Endodermal cell (in vitro differentiated cells): ENCODE results near the gene TPBGL. TPM values are rescaled to one million over a fixed set of nuclear protein-coding genes. Genes with fewer than 3 reads are reported as not detected.

Source experiments
- DNase-seq: peaks from one replicate; pipeline ENCODE4 v3.0.0-alpha.2; 2017
- H3K27ac ChIP-seq: 2 replicates; pipeline ENCODE4 v1.5.1; 2013; ENCODE audit warnings: mild to moderate bottlenecking, low read depth, low read length, moderate library complexity
- H3K27me3 ChIP-seq: 2 replicates; pipeline ENCODE4 v1.6.1; 2013; ENCODE audit warnings: mild to moderate bottlenecking, low read length, moderate library complexity; ENCODE audit not compliant: insufficient read depth, control insufficient read depth, poor library complexity, severe bottlenecking
- H3K36me3 ChIP-seq: 2 replicates; pipeline ENCODE4 v1.7.0; 2013; ENCODE audit warnings: mild to moderate bottlenecking, low read length, moderate library complexity; ENCODE audit not compliant: control insufficient read depth, insufficient read depth
- H3K4me1 ChIP-seq: one replicate; pipeline ENCODE4 v1.7.0; 2013; ENCODE audit warnings: low read length; ENCODE audit not compliant: control insufficient read depth, insufficient read depth
- H3K4me3 ChIP-seq: 2 replicates; pipeline ENCODE4 v1.5.1; 2013; ENCODE audit warnings: mild to moderate bottlenecking, low read length, moderate library complexity
- H3K9ac ChIP-seq: 2 replicates; pipeline ENCODE4 v1.6.1; 2013; ENCODE audit warnings: mild to moderate bottlenecking, low read length, moderate library complexity; ENCODE audit not compliant: poor library complexity, severe bottlenecking; ENCODE audit errors: extremely low read depth
- H3K9me3 ChIP-seq: 2 replicates; pipeline ENCODE4 v1.6.1; 2013; ENCODE audit warnings: mild to moderate bottlenecking, low read length, moderate library complexity; ENCODE audit not compliant: control insufficient read depth
- H3K27ac Mint-ChIP-seq: 2 replicates; pipeline ENCODE4 v1.8.0; 2020; ENCODE audit warnings: mixed read lengths
- H3K27me3 Mint-ChIP-seq: 2 replicates; pipeline ENCODE4 v1.8.0; 2021; ENCODE audit warnings: mild to moderate bottlenecking, mixed read lengths; ENCODE audit not compliant: insufficient read depth
- H3K36me3 Mint-ChIP-seq: 2 replicates; pipeline ENCODE4 v1.8.0; 2020; ENCODE audit warnings: low read depth, mixed read lengths
- H3K4me1 Mint-ChIP-seq: 2 replicates; pipeline ENCODE4 v1.8.0; 2020; ENCODE audit warnings: mixed read lengths
- H3K4me3 Mint-ChIP-seq: 2 replicates; pipeline ENCODE4 v1.8.0; 2020; ENCODE audit warnings: mild to moderate bottlenecking, moderate library complexity, mixed read lengths
- H3K9me3 Mint-ChIP-seq: 2 replicates; pipeline ENCODE4 v1.8.0; 2020; ENCODE audit warnings: mild to moderate bottlenecking, mixed read lengths
- WGBS, 2 experiments: methylation state at CpG; one replicate each; pipeline versions ENCODE4 v1.1.5 to v1.1.7; 2013; ENCODE audit warnings: missing lambda C conversion rate in 2 of 2, mixed read lengths in 1 of 2; ENCODE audit not compliant: insufficient coverage in 1 of 2, insufficient read length in 1 of 2; 5-methylcytosine and 5-hydroxymethylcytosine counted together
- long read RNA-seq, 4 experiments: library from polyadenylated mRNA in 2 of 4; library from RNA in 1 of 4; library from capped mRNA in 1 of 4; stranded (forward) in 3 of 4; unstranded in 1 of 4; transcript quantifications; one replicate each; pipeline ENCODE4 v2.0.0, GENCODE V29; 2020 to 2021; ENCODE audit warnings: inconsistent platforms in 1 of 4
- polyA plus RNA-seq, 2 experiments: library from polyadenylated mRNA; stranded (reverse); fragments of 50-300 nt; gene quantifications; one replicate each; pipeline ENCODE4 v1.2.3, GENCODE V29; 2013
- total RNA-seq, 2 donors: library from RNA; stranded (reverse); fragmentation: NEBNext Ultra II Directional in 1 of 2; extraction: Animal tissue kit (Norgen Biotek cat#: 25700) in 1 of 2; gene quantifications; 2 replicates in 1 of 2; 3 replicates in 1 of 2; pipeline ENCODE4 v1.2.1, GENCODE V29; 2021
- TF ChIP-seq, protein P1 (sequence below): fragments of 200-600 bp; sonication (generic); conservative IDR thresholded peaks from 2 replicates; pipeline ENCODE4 v1.5.0; 2021; ENCODE audit warnings: antibody characterized with exemption, mild to moderate bottlenecking

Gene TPBGL
- under 1 TPM in 1 of 2 donors, not detected in 1; 0.13 TPM for total RNA-seq
- polyA plus RNA-seq (2013, experiment 1 of 2): 0.28 TPM
- polyA plus RNA-seq (2013, experiment 2 of 2): 0.21 TPM
- long read RNA-seq, experiment 1: 0 reads
- long read RNA-seq, experiment 2, partial matches to known transcripts: 0 of 1 reads
- long read RNA-seq, experiment 2, other reads (novel, unspliced or antisense): 0 of 1 reads
- long read RNA-seq, experiment 3: 0 reads
- long read RNA-seq, experiment 4: 0 reads

DNA sequence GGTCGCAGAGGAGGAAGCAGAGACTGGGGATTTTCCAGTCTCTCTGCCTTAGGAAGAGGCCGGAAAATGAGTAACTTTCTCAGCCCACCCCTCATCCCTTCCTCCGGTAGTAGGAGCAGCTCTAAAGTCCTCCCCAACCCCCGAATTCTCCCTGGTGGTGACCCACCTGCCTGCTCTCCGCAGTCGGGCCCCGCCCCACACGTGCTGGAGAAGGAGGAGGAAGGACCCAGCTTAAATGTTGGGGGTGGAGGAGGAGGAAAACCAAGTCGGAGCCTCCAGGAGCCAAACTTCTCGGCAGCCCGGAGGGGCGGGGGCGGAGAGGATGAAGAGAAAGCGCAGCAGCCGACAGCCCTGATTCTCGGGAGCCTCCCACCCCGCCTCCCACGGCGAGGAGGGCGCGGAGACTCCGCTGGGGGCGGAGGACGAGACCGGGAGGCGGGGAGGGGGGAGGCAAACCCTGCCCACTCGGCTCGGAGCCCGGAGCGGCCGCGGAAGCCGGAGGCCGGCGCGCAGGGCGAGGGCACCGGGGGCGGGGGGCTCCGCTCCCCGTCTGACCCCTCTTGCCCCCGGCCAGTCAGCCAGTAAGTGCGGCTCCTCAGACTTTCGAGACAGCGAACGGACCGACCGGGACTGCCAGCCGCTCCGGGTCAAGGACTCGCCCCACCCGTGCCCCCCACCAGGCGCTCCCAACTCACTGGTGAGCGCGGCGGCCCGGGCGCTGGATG lies at the start of gene TPBGL:
Gene TPBGL (plus strand): TSS at position 464 of the 725 bp plus-strand sequence. CDS start 276 bp downstream, outside the sequence.
- Mint-ChIP-seq H3K27ac (no peak within 1 kb of the TSS), H3K4me1 (peaks cover 4% of the 10 kb centered on the region), H3K27me3 (peaks cover 75% of the 10 kb centered on the region), H3K36me3 (no peaks in the 10 kb centered on the region), H3K9me3 (no peaks in the 10 kb centered on the region), H3K4me3 (peak within 1 kb of the TSS; percentile 54)
- H3K36me3 ChIP-seq: no peaks in the 10 kb centered on the region
- H3K27me3 ChIP-seq: peaks cover 81% of the 10 kb centered on the region
- H3K9ac ChIP-seq: no peak within 1 kb of the TSS
- DNase-seq: peak; percentile 81
- 4 to 20% methylated on average over 2 to 58 of the region's 58 CpGs for WGBS, 2 experiments
- H3K4me3 ChIP-seq: peak within 1 kb of the TSS; percentile 45
- H3K4me1 ChIP-seq: peaks cover 4% of the 10 kb centered on the region
- H3K27ac ChIP-seq: no peak within 1 kb of the TSS
- H3K9me3 ChIP-seq: no peaks in the 10 kb centered on the region
- TF ChIP-seq, protein P1, sequence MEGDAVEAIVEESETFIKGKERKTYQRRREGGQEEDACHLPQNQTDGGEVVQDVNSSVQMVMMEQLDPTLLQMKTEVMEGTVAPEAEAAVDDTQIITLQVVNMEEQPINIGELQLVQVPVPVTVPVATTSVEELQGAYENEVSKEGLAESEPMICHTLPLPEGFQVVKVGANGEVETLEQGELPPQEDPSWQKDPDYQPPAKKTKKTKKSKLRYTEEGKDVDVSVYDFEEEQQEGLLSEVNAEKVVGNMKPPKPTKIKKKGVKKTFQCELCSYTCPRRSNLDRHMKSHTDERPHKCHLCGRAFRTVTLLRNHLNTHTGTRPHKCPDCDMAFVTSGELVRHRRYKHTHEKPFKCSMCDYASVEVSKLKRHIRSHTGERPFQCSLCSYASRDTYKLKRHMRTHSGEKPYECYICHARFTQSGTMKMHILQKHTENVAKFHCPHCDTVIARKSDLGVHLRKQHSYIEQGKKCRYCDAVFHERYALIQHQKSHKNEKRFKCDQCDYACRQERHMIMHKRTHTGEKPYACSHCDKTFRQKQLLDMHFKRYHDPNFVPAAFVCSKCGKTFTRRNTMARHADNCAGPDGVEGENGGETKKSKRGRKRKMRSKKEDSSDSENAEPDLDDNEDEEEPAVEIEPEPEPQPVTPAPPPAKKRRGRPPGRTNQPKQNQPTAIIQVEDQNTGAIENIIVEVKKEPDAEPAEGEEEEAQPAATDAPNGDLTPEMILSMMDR: no peak

GRCh38 chr11:75191330-75191717 lies 49.2 kb upstream of the TPBGL start:
- Histone ChIP-seq H3K27me3 (no peaks in the 10 kb centered on the region), H3K27ac (no peak overlapping the region), H3K36me3 (no peaks in the 10 kb centered on the region), H3K9me3 (no peaks in the 10 kb centered on the region), H3K9ac (no peak overlapping the region), H3K4me3 (no peak overlapping the region), H3K4me1 (no peaks in the 10 kb centered on the region)
- no peaks in the 10 kb centered on the region for H3K4me1 Mint-ChIP-seq
- TF ChIP-seq, protein P1: no peak
- H3K4me3 Mint-ChIP-seq: no peak overlapping the region
- no peaks in the 10 kb centered on the region for H3K36me3 Mint-ChIP-seq
- WGBS, 2 experiments: 76% methylated on average over 3 of the region's 3 CpGs; no CpG with 5 or more reads in 1 of the 2 experiments
- H3K27ac Mint-ChIP-seq: no peak overlapping the region
- H3K27me3 Mint-ChIP-seq: peaks cover 3% of the 10 kb centered on the region
- DNase-seq: no peak
- no peaks in the 10 kb centered on the region for H3K9me3 Mint-ChIP-seq

DNA sequence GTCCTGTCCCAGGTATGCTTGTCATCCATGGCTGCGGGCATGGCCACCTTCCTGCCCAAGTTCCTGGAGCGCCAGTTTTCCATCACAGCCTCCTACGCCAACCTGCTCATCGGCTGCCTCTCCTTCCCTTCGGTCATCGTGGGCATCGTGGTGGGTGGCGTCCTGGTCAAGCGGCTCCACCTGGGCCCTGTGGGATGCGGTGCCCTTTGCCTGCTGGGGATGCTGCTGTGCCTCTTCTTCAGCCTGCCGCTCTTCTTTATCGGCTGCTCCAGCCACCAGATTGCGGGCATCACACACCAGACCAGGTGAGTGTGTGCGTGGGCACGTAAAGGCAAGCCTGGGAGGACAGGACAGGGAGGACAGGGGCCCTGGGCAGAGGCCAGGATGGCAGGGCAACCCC lies 47.3 kb upstream of the TPBGL start:
- no peak for DNase-seq
- Mint-ChIP-seq H3K4me3 (no peak overlapping the region), H3K27me3 (peaks cover 3% of the 10 kb centered on the region), H3K36me3 (no peaks in the 10 kb centered on the region), H3K27ac (no peak overlapping the region), H3K9me3 (no peaks in the 10 kb centered on the region), H3K4me1 (no peaks in the 10 kb centered on the region)
- Histone ChIP-seq H3K4me1 (no peaks in the 10 kb centered on the region), H3K9ac (no peak overlapping the region), H3K9me3 (no peaks in the 10 kb centered on the region), H3K4me3 (no peak overlapping the region), H3K27ac (no peak overlapping the region), H3K36me3 (no peaks in the 10 kb centered on the region), H3K27me3 (no peaks in the 10 kb centered on the region)
- 96% methylated on average over 4 to 15 of the region's 15 CpGs for WGBS, 2 experiments
- TF ChIP-seq, protein P1: no peak
